ENCODE results near the gene CAMKV.
A peak's percentile ranks its signal among the peaks of the same experiment; 100 is the strongest.
"Not testable (repeated sequence)": the region's sequence is repeated elsewhere in the genome, so short reads cannot be mapped to it uniquely, and the experiment has no call there.

The CAMKV gene

GRCh38 chr3:49839193-49839809, 30.4 kb downstream of the CAMKV start:
- ChIA-PET POLR2A (interaction anchor here (1.1 kb wide), 1 partner anchor 36 kb away, joined by 3 read pairs; the partner anchor contains the start of gene INKA1), CTCF (interaction anchor here (0.6 to 29.3 kb wide), 45 partner anchors 9 to 300 kb away, joined by 3 to 558 read pairs (median 5); partner anchors contain the start of genes AMIGO3, CDHR4, INKA1 and IP6K1)
- TF ChIP-seq CTCF (IDR thresholded peaks at IDR 0.05; ENCODE audit: control extremely low read depth, extremely low read depth, low read depth, missing control alignments) = peak; percentile 92
- peak; percentile 82 for DNase-seq (ENCODE audit: extremely low spot score)

GRCh38 chr3:49831341-49831740, 38.4 kb downstream of the CAMKV start:
- no peak for TF ChIP-seq CTCF (IDR thresholded peaks at IDR 0.05; ENCODE audit: control extremely low read depth, extremely low read depth, low read depth, missing control alignments)
- ChIA-PET POLR2A (no interaction called here), CTCF (interaction anchor here (0.8 to 29.3 kb wide), 5 partner anchors 7 to 331 kb away, joined by 3 to 558 read pairs (median 7); partner anchors contain the start of genes CDHR4, INKA1 and UBA7)
- DNase-seq (ENCODE audit: extremely low spot score) = no peak

- POLR2A ChIA-PET = no interaction called here
- CTCF ChIA-PET = interaction anchor here (1.3 to 29.3 kb wide), 6 partner anchors 8 to 47 kb away, joined by 3 to 558 read pairs (median 10); partner anchors contain the start of genes CDHR4, INKA1 and UBA7
Observed at GRCh38 chr3:49826016-49826415, 43.7 kb downstream of the CAMKV start.

GRCh38 chr3:49823131-49823530, 46.6 kb downstream of the CAMKV start:
- POLR2A ChIA-PET; DNase-seq (ENCODE audit: extremely low spot score): not testable (repeated sequence)
- CTCF ChIA-PET = interaction anchor here (29.3 kb wide), 1 partner anchor 21 kb away, joined by 558 read pairs; the partner anchor contains the start of genes CDHR4, INKA1 and UBA7

More at GRCh38 chr3:49826016-49826415, 43.7 kb downstream of the CAMKV start:
- DNase-seq (ENCODE audit: extremely low spot score) = no peak
- no peak for TF ChIP-seq CTCF (IDR thresholded peaks at IDR 0.05; ENCODE audit: control extremely low read depth, extremely low read depth, low read depth, missing control alignments)

GRCh38 chr3:49813497-49814174, 56.1 kb downstream of the CAMKV start, which contains the start of gene UBA7:
UBA7 (minus strand) TSS chr3:49813953; CDS start chr3:49813787, 166 bp downstream.
- TF ChIP-seq CTCF (IDR thresholded peaks at IDR 0.05; ENCODE audit: control extremely low read depth, extremely low read depth, low read depth, missing control alignments) = no peak
- ChIA-PET POLR2A (interaction anchor here (0.6 to 1.7 kb wide), 4 partner anchors 8 to 413 kb away, joined by 3 to 8 read pairs (median 4); partner anchors contain the start of gene INKA1), CTCF (interaction anchor here (1.5 to 25.2 kb wide), 3 partner anchors 8 to 23 kb away, joined by 6 to 558 read pairs (median 38); partner anchors contain the start of gene INKA1)
- peak; percentile 84 for DNase-seq (ENCODE audit: extremely low spot score)

GRCh38 chr3:49812916-49813496, 56.7 kb downstream of the CAMKV start:
- ChIA-PET CTCF (interaction anchor here (1.5 to 25.2 kb wide), 3 partner anchors 8 to 23 kb away, joined by 6 to 558 read pairs (median 38); partner anchors contain the start of gene INKA1), POLR2A (interaction anchor here (0.6 to 1.7 kb wide), 4 partner anchors 8 to 279 kb away, joined by 3 to 8 read pairs (median 4); partner anchors contain the start of gene INKA1)
- TF ChIP-seq CTCF (IDR thresholded peaks at IDR 0.05; ENCODE audit: control extremely low read depth, extremely low read depth, low read depth, missing control alignments) = no peak
- no peak for DNase-seq (ENCODE audit: extremely low spot score)
